Activated T-helper 1 cell treated with anti-CD3 and anti-CD28 coated beads, Interleukin-2, amount 50 U/mL, for 16 hours (primary cell): Measurements from ENCODE around the gene VKORC1L1.
"Not testable (repeated sequence)": the region's sequence is repeated elsewhere in the genome, so short reads cannot be mapped to it uniquely, and the experiment has no call there.

ENCODE experiments used
- DNase-seq, 2 donors: peaks; one replicate each; pipeline ENCODE4 v3.0.0-alpha.2; 2020; ENCODE audit warnings: low read depth in 1 of 2, low spot score in 1 of 2

Gene VKORC1L1

DNA sequence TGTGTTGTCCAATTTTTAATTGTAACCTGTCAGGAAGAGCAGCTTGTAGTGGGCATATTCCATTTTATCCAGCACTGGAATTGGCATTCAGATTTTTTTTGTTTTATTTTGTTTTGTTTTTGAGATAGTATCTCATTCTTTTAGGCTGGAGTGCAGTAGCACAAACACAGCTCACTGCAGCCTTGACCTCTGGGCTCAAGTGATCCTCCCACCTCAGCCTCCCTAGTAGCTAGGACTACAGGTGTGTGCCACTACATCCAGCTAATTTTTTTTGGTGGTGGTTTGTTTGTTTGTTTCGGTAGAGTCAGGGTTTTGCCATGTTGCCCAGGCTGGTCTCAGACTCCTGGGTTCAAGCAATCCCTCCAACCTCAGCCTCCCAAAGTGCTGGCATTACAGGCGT lies 64.4 kb downstream of the VKORC1L1 start:
- DNase-seq: no peak

DNA sequence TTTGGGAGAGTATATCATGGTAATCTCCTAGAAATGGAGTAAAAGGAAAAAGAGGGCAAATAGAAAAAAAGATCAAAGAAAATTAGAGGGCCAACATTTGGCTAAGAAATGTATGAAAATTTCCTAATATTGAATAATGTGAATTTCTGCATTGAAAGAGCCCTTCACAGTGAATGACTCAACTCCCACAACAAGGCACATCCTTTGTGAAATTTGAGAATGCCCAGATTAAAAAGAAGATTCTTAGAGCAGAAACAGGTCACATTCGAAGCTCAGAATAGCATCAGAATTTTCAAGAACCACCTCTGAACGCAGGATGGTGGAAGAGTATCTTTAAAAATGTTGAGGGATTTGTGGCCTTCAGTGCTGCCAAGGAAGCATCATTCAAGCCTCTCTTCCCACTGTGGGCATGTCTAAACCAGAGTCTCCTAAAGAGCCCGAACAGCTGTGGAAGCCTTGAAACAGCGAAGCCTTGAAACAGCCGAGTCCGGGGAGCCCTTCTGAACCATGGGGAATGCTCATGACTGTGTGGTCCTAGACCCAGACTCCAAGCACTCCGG lies 65.5 kb downstream of the VKORC1L1 start:
- no peak for DNase-seq

DNA sequence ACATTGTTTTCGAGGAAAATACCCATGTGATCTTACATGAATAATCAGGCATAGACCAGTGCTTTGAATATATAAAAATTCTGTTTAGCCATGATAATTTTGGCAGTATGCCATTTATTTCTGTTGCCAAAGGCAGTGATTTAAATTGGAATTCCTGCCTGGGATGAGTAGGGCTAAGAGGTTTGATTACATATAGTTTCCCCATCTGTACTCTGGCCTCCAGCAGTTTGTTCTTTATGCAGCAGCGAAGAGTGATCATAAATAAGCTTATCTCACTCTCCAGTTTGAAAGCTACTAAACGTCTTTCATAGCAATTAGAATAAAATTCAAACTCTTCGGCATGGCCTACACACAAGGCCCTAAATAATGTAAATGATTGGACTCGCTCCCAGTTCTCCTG lies 72.9 kb downstream of the VKORC1L1 start:
- DNase-seq: not testable (repeated sequence)

DNA sequence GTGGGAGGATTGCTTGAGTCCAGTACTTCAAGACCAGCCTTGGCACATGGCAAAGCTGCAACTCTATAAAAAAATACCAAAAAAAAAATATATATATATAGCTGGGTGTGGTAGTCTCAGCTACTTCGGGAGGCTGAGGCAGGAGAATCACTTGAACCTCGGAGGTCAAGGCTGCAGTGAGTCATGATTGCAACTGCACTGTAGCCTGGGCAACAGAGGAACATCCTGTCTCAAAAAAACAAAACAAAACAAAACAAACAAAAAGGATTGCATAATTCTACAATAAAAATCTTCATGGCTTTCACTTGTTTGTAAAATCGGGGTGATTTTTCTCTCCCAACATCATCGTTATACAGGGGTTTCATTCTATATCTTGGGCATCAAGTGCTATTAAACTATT lies 74.0 kb downstream of the VKORC1L1 start:
- no peak for DNase-seq

DNA sequence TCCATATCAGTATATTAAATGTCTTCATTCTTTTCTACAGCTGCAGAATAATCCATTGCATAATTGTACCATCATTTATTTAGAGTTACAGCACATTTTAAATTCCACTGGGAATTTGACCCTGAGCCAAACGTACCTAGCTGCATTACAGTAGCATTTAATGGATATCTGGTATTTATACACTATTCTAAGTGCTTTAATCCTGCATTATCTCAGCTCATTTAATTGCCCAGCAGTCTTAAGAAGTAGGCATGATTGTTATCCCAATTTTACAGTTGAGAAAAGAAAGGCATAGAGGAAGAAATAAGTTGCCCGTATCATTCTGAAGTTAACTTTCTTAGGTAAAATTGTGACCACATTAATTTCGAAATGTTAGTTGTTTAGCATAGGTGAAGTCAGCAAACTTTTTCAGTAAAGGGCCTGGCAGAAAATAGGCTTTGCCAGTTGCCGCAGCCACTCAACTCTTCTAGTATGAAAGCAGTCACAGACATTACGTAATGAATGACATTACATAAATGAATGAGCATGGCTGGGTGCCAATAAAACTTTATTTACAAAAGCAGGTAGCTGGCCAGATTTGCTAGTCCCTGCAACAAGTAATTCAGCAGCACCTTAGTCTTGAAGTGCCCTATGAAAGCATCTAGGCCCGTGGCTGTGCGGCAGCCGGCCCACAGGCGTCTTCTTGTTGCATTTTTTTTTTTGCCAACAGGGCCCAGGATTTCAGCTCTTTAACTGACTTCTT lies 79.1 kb downstream of the VKORC1L1 start:
- no peak for DNase-seq

DNA sequence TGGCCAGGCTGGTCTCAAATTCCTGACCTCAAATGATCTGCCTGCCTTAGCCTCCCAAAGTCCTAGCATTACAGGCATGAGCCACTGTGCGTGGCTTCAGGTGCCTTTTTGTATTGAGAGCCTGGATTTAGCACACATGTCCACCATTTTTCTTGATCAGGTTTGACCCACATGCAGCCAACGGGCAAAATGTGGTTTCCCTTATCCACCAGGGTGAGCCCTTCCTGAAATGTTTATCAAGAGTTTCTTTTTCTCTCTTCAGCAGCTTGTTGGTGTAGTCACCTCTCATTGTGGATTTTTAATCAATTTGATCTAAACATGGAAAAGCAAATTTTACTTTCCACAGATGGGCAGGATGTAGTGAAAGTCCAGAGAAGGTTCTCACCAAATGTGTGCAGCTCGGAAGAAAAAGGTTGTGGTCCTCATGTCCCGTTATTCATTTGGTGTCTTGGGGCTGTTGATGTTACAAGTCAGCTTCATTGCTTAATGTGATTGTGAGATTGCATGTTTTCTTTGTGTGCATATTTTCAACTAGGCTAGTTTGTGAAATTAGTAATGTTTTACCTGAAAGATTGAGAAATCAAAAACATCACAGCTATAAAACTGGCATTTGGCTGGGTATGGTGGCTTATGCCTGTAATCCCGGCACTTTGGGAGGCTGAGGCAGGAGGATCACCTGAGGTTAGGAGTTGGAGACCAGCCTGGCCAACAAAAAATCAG lies 80.3 kb downstream of the VKORC1L1 start:
- no peak for DNase-seq

DNA sequence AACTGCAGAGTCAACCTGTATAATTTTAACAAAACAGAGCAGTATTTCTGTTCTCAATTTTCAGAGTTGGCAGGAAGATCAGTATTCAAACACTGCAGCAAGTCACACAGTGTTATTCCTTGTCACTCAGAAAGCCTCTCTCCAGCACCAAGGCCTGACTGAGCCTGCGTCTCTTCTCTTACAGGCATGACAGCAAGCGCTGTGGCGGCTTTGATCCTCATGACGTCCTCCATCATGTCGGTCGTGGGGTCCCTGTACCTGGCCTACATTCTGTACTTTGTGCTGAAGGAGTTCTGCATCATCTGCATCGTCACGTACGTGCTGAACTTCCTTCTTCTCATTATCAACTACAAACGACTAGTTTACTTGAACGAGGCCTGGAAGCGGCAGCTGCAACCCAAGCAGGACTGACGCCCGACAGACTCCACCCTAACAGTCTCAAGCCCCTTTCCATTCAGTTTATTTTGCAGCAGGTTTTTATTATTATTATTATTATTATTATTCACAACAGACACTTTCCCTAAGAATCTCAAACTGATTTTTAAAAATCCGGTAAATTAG lies 81.1 kb downstream of the VKORC1L1 start:
- DNase-seq: no peak

DNA sequence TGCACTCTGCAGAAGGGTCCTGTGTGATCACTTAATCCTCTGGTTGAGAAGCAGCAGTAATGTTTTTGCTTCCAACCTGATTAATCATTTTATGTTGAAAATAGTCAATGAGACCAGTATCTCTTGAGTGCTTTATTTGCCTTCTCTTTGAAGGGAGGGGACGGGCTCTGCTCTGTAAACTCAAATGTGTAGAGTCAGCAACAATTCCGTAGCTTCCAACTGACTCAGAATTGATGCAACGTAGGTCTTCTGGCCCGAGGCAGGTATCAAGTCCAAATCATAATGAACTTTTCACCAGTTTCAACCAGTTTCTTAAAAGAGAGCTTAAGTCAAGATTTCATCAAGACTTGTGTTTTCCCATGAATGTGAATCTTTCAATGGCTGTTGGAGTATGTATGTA lies 82.8 kb downstream of the VKORC1L1 start:
- no peak for DNase-seq

DNA sequence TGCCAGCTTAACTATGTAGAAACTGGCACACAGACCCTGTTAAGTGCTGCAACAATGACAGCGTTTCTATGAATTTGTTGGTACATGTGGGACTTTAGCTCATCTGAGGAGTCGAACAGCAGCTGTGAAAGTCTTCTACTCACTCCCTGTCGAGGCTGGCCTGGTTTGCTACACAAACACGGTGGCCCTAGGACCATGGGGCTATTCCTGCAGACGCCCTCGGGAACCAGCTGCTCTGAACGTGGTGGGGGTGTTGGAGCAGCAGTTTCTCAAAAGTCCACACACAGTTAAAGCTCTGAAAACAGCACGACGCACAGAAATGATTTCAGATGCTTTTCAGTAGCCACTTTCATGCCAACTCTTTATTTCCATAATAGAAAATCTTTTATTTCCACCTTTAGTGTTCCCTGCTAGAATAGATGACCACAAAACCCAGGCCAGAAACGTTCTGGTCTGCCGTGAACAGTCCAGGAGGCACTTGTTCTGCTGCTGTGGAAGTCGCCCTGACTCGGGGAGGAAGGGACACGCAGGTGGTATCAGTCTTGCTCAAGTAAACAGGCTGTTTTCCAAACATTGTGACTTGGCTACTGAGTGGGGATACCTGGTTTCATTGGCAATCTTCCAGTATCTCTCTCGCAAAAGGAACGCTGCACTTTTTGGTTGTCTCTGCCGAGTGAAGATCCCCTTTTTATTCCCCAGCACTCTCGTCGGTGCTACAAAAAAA lies 87.6 kb downstream of the VKORC1L1 start:
- no peak for DNase-seq

DNA sequence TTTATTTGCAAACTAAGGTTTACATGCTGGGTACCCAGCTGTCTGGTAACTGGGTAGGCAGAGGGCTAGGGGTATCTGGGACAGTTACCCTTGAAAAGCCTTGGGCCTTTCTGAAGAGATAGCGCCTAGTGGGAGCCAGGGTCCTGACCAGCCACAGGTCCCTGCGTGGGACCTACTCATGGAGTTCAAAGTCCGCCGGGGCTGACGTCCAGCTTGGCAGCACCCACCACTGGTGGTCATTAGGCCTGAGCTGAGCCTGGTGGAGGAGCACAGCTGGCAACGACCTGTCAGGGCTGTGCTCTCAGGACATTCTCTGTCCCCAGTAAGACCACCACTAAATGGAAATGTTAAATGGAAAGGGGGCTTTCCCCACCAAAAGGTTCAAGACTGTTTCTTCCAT lies 89.2 kb downstream of the VKORC1L1 start:
- DNase-seq: no peak

DNA sequence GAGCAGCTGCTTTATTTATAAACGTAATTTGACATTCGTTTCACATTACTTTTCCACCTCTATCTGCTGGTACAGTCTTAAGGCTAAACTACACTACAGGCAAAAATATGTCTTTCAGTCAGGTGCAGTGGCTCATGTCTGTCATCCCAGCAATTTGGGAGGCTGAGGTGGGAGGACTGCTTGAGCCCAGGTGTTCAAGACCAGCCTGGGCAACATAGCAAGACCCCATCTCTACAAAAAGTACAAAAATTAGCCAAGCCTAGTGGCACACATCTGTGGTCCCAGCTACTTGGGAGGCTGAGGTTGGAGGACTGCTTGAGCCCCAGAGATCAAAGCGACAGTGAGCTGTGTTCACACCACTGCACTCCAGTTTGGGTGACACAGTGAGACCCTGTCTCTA lies 91.8 kb downstream of the VKORC1L1 start:
- DNase-seq: not testable (repeated sequence)

DNA sequence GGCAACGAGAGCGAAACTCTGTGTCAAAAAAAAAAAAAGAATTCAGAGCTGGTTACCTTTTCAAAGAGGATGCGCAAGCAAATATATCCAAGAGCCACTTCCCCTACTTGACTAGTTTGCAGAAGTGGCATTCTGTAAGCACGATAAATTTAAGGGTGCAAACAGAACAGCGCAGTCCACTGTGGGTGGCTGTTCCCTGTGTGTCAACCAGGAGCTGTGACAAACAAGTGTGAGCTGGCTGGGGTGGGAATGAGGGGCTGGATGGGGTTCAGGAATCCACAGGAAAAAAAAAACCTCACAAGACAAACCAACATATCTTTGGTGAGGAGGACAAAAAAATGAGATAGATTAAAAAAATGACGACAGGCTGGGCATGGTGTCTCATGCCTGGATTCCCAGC lies 93.3 kb downstream of the VKORC1L1 start:
- no peak for DNase-seq

DNA sequence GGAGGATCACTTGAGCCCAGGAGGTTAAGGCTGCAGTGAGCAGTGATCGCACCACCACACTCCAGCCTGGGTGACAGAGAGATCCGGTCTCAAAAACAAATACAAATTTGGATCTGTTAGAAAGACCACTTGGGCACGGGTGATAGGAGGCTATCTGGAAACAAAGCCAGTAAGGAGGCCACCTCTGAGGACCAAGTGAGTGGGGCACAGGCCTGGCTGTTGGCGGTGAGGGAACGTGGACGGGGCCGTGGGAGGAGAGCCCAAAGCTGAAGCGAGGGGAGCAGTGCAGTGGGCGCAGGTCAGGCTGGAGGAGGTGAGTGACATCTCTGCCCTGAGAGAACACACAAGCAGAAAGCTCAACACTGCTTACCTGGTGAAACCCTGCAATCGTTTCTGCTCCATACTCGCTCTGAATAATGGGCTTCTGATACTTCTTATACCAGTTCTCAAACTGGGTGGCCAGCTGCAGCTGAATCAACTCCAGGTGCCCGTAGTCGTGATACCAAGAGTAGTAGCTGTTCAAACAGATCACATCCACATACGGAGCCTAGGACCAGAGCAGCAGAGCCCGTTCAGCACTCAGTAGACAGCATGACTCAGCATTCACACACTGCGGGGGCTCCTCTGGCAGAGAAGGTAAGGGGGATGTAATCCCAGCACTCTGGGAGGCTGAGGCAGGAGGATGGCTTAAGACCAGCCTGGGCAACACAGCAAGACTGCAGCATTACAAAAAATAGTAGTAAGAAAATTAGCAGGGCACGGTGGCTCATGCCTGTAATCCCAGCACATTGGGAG lies 94.7 kb downstream of the VKORC1L1 start:
- DNase-seq: no peak

DNA sequence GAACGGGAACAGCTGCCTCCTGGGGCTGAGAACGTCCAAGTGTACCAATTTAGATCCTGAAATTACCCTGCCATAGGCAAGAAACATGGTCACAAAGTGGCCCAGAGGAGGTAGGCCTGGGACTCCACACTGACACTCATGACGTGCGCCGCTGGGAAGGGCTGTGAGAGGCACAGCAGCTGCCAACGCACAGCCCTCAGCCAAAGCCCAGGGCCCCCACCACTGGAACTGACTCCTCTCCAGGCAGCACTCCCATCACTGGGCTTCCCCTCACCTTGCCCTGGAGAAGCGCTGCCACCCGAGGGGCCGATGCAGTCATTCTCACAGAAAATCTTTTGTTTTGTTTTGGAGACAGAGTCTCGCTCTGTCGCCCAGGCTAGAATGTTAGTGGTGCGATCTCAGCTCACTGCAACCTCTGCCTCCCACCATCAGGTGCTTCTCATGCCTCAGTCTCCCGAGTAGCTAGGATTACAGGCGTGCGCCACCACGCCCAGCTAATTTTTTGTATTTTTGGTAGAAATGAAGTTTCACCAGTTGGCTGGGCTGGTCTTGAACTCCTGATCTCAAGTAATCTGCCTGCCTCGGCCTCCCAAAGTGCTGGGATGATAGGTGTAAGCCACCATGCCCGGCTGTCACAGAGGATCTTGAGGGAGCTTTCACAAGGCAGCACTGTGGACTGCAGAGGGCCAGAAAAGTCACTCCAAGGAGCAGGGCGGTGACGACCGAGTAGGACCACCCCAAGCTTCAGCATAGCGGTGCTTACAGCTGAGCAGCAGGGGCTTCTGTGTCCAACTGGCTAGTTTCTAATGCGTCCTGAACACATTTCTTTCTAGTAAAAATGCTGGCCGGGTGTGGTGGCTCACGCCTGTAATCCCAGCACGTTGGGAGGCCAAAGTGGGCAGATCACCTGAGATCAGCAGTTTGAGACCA lies 95.6 kb downstream of the VKORC1L1 start:
- DNase-seq: no peak

DNA sequence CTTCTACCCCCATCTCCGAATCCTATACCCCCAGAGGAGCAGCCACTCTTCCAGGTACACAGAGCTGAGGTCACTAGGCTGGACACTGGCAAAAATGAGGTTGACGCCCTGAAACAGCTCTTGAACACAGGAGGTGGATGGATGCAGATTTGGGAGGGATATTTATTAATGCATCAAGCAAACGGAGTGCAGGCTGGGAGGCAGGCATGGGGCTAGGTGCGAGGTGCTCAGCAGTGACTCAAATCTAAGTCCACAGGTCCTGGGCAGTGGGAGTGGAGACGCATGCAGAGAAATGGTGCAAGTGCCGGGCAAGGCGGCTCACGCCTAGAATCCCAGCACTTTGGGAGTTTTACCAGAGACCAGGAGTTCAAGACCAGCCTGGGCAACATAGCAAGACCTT lies 98.1 kb downstream of the VKORC1L1 start:
- DNase-seq: no peak

DNA sequence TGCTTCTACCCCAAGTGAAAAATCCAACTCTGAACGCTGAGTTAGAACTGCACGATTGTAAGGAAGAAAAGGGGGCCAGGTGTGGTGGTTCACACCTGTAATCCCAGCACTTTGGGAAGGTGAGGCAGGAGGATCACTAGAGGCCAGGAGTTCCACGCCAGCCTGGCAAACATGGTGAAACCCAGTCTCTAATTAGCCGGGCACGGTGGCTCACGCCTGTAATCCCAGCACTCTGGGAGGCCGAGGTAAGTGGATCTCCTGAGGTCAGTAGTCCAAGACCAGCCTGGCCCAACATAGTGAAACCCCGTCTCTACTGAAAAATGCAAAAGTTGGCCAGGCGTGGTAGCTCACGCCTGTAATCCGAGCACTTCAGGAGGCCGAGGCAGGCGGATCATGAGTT lies 100.1 kb downstream of the VKORC1L1 start:
- DNase-seq: no peak

DNA sequence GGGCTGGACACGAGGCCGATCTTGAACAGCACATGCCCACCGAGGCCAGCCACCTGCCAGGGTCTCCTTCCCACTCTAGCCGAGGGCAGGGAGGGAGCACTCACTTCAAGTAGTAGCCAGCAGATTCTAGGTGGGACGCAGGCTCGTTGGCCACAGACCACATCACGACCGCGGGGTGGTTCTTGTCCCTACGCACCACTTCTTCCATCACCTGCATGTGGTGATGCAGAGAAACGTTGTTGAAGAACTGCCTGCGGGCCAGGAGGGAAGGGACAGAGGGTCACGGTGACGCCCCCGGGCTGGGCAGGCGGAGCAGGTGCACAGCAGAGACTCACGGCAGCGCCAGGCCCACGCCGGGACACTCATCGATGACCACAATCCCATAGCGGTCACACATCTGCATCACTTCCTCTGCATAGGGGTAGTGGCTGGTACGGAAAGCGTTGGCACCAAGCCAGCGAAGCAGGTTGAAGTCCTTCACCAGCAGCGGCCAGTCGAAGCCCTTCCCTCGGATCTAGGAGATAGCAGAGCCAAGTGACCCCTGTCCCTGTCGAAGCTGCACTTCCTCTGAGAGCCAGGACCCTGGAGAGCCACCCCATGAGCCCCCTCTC lies 101.4 kb downstream of the VKORC1L1 start:
- DNase-seq: no peak

DNA sequence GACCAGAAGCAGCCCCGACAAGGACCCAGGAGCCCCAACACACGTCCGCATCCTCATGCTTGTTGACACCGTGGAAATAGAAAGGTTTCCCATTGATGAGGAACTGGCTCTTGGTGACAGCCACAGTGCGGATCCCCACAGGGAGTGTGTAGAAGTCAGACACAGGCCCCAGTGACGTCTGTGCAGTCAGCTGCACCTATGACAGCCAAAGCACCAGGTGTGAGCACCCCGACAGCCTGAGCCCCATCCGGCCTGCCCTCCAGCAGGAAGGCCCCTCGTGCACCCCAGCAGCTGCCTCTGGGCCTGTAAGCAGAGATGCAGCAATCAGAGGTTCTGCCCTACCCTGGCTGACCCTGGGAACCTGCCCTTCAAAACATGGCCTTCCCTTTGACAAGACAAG lies 102.0 kb downstream of the VKORC1L1 start:
- DNase-seq: no peak

DNA sequence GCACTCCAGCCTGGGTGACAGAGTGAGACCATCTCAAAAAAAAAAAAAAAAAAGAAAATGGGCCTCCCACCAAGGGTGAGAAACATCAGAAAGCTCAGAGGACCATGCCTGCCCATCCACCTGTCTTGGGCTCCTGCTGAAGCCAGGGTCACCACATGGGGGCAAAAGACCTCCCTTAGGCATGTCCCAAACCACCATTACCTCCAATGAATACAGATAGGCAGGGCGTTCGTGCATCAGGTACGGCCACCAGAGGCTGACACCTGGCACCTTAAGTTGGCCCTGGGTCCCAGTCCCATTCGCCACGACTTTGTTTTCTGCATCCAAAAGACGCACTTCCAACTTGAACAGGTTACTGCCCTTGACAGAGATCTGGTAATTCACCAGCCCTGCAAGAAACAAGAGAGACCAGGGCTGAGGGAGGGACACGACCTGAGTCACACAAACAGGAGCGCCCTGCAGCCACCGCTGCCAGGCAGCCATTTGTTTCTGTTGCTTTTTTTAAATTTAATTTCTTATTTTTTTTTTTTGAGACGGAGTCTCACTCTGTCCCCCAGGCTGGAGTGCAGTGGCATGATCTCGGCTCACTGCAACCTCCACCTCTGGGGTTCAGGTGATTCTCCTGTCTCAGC lies 103.1 kb downstream of the VKORC1L1 start:
- DNase-seq: no peak
